Stomach (tissue), 9 donors: ENCODE results near the gene ZSCAN5B. TPM values are rescaled to one million over a fixed set of nuclear protein-coding genes. Genes with fewer than 3 reads are reported as not detected.
"Not testable (repeated sequence)": the region's sequence is repeated elsewhere in the genome, so short reads cannot be mapped to it uniquely, and the experiment has no call there.

Experiments
- DNase-seq, 2 donors: peaks; one replicate each; pipeline versions ENCODE4 v3.0.0 to v3.0.0-alpha.2; 2013 to 2019
- H3K27ac ChIP-seq, 5 donors: fragments of 200-600 bp in 4 of 5; sonication (generic) in 4 of 5; one replicate each; pipeline ENCODE4 v1.5.1; 2013 to 2019; ENCODE audit warnings: mild to moderate bottlenecking in 1 of 5, moderate library complexity in 1 of 5
- H3K27me3 ChIP-seq, 3 donors: fragments of 200-600 bp; sonication (generic); one replicate each; pipeline ENCODE4 v1.5.1; 2017 to 2019; ENCODE audit warnings: mixed run types in 1 of 3
- H3K36me3 ChIP-seq, 4 donors: fragments of 200-600 bp; sonication (generic); 1 replicate in 3 of 4; 2 replicates in 1 of 4; pipeline ENCODE4 v1.5.1; 2016 to 2019
- H3K4me1 ChIP-seq, 4 donors: fragments of 200-600 bp; sonication (generic); one replicate each; pipeline ENCODE4 v1.5.1; 2016 to 2019
- H3K4me3 ChIP-seq, 4 donors: fragments of 200-600 bp; sonication (generic) in 3 of 4; one replicate each; pipeline ENCODE4 v1.5.1; 2016 to 2019; ENCODE audit warnings: mild to moderate bottlenecking in 1 of 4
- H3K9me3 ChIP-seq, 4 donors: fragments of 200-600 bp; sonication (generic); one replicate each; pipeline ENCODE4 v1.5.1; 2016 to 2019
- CTCF ChIP-seq, 7 experiments: fragments of 450-650 bp in 4 of 7; fragments of 200-600 bp in 3 of 7; sonication (generic) in 3 of 7; IDR thresholded peaks; one replicate each; pipeline ENCODE4 v1.5.1; 2016 to 2019; ENCODE audit warnings: antibody characterized with exemption in 7 of 7, control low read depth in 2 of 7, mild to moderate bottlenecking in 1 of 7
- EP300 ChIP-seq: sonication (generic); formaldehyde crosslinking; IDR thresholded peaks from one replicate; pipeline ENCODE4 v1.6.1; 2017; ENCODE audit warnings: antibody characterized with exemption
- POLR2A ChIP-seq, 4 donors: fragments of 450-650 bp; IDR thresholded peaks; one replicate each; pipeline ENCODE4 v1.6.1; 2016; ENCODE audit warnings: antibody characterized with exemption in 4 of 4, control low read depth in 2 of 4, mild to moderate bottlenecking in 1 of 4, moderate library complexity in 1 of 4
- POLR2AphosphoS5 ChIP-seq, 3 donors: sonication (generic); formaldehyde crosslinking; IDR thresholded peaks; one replicate each; pipeline ENCODE4 v1.6.1; 2016; ENCODE audit warnings: antibody characterized with exemption in 3 of 3
- WGBS, 5 donors: extraction: QIAGEN DNeasy Blood & Tissue Kit in 3 of 5; methylation state at CpG; one replicate each; pipeline versions ENCODE4 v1.1.5 to v1.1.7; 2013 to 2018; 5-methylcytosine and 5-hydroxymethylcytosine counted together
- intact Hi-C: fragments of 100-400 bp; cut with DNase I; formaldehyde crosslinking; loops from one replicate; pipeline ENCODE4 v1.15.1; 2023; ENCODE audit warnings: low total_unique reads
- polyA plus RNA-seq, 3 donors: library from polyadenylated mRNA; stranded (reverse); fragments of 200-250 nt; gene quantifications; one replicate each; pipeline ENCODE4 v1.2.3, GENCODE V29; 2013
- total RNA-seq, 5 donors: library from RNA; depleted of rRNA; stranded (reverse); fragments of >200 nt; gene quantifications; one replicate each; pipeline versions ENCODE4 v1.1.0 to v1.2.3, GENCODE V29; 2014 to 2016
- donor health status: healthy with polysubstance abuse.
- donor health status: Bipolar disorder and iron deficiency.
- donor health status: healthy.

The ZSCAN5B gene
- total and polyA plus RNA-seq, 8 donors = not detected

DNA sequence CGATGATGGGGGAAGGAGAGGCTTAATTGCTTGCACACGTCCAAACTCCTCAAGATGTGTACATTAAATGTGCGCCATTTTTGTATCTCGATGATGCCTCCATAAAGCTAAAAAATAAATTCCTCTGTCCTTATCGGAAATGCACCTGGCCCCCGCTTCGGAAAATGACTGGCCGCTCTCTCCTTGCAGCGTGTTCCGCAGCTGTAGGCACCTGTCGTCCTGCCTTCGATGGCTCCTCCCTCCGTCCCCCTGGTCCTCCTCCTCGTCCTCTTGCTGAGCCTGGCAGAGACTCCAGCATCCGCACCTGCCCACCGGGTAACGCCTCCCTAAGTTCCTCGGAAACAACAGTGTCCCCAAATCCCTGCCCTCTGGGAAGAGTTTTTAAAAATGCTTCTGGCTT lies 20.7 kb downstream of the ZSCAN5B start:
- intact Hi-C loops = no loop called here
- Histone ChIP-seq H3K36me3 (no peaks in the 10 kb centered on the region), H3K4me1 (peaks cover 0 to 2% (median under 1%) of the 10 kb centered on the region in 4 donors), H3K4me3 (no peak overlapping the region), H3K9me3 (no peaks in the 10 kb centered on the region), H3K27me3 (peaks cover 3 to 53% (median 8%) of the 10 kb centered on the region in 3 donors), H3K27ac (no peak overlapping the region)
- DNase-seq = no peak
- 59 to 81% (median 72%) methylated on average over 17 to 18 of the region's 18 CpGs for WGBS, 5 donors
- TF ChIP-seq POLR2AphosphoS5 (IDR thresholded peaks at IDR 0.05) (no peak), CTCF (IDR thresholded peaks at IDR 0.05) (no peak), EP300 (no peak), POLR2A (IDR thresholded peaks at IDR 0.05) (no peak)

GRCh38 chr19:56176310-56176709 lies 21.3 kb downstream of the ZSCAN5B start:
- intact Hi-C loops, H3K4me3 ChIP-seq, H3K4me1 ChIP-seq, H3K36me3 ChIP-seq, H3K9me3 ChIP-seq, H3K27ac ChIP-seq, DNase-seq: not testable (repeated sequence)
- WGBS, 5 donors = 0 to 82% (median 55%) methylated on average over 1 to 9 of the region's 11 CpGs
- peaks cover 3 to 49% (median 8%) of the 10 kb centered on the region in 3 donors for H3K27me3 ChIP-seq

GRCh38 chr19:56175861-56176307 lies 21.7 kb downstream of the ZSCAN5B start, which contains the start of gene GALP:
GALP (plus strand) TSS chr19:56176008; CDS start chr19:56177109, 1,101 bp downstream.
- WGBS, 5 donors = 12 to 52% (median 46%) methylated on average over 5 to 15 of the region's 15 CpGs
- DNase-seq, intact Hi-C loops, H3K27ac ChIP-seq, H3K4me3 ChIP-seq, H3K36me3 ChIP-seq, H3K9me3 ChIP-seq, H3K4me1 ChIP-seq: not testable (repeated sequence)
- H3K27me3 ChIP-seq = peaks cover 3 to 49% (median 8%) of the 10 kb centered on the region in 3 donors

DNA sequence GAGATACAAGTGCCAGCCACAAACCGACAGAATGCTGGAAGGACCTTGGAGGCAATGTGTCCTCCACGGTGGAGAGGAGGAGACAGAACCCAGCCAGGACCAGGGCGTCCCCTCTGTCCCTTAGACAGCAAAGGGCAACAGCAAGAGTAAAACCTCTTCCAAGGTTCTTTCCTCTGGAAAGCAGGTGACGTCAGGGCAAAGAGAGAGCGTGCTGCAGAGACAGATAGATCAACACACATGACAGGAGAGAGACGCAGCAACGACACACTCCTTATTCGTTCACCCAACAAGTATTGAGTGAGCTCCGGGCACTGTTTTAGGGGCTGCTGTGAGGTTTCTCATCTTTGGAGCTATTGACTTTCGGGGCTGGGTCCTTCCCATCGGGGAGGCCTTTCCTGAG lies 23.0 kb downstream of the ZSCAN5B start:
- Histone ChIP-seq H3K36me3 (no peaks in the 10 kb centered on the region), H3K4me3 (no peak overlapping the region), H3K27ac (no peak overlapping the region), H3K9me3 (no peaks in the 10 kb centered on the region), H3K27me3 (peaks cover 3 to 49% (median 8%) of the 10 kb centered on the region in 3 donors), H3K4me1 (peaks cover 0 to 7% (median 3%) of the 10 kb centered on the region in 4 donors)
- TF ChIP-seq POLR2AphosphoS5 (IDR thresholded peaks at IDR 0.05) = no peak
- TF ChIP-seq EP300 = no peak
- no peak for TF ChIP-seq CTCF (IDR thresholded peaks at IDR 0.05)
- TF ChIP-seq POLR2A (IDR thresholded peaks at IDR 0.05) = no peak
- no peak for DNase-seq
- intact Hi-C loops = loop anchor here (5.0 kb wide), 1 partner anchor 97 kb away; no protein-coding TSS in a partner anchor
- 33 to 48% (median 36%) methylated on average over 11 of the region's 11 CpGs for WGBS, 5 donors

- TF ChIP-seq POLR2AphosphoS5 (IDR thresholded peaks at IDR 0.05) (no peak), POLR2A (IDR thresholded peaks at IDR 0.05) (no peak), CTCF (IDR thresholded peaks at IDR 0.05) (no peak), EP300 (no peak)
- H3K4me1 ChIP-seq = peaks cover 0 to 7% (median 3%) of the 10 kb centered on the region in 4 donors
- WGBS, 5 donors = 9 to 19% (median 11%) methylated on average over 8 to 9 of the region's 9 CpGs
- H3K4me3 ChIP-seq = no peak overlapping the region
- intact Hi-C loops = loop anchor here (5.0 kb wide), 1 partner anchor 97 kb away; no protein-coding TSS in a partner anchor
- no peak overlapping the region for H3K27ac ChIP-seq
- H3K27me3 ChIP-seq = peaks cover 3 to 49% (median 8%) of the 10 kb centered on the region in 3 donors
- no peaks in the 10 kb centered on the region for H3K36me3 ChIP-seq
- DNase-seq = no peak
- no peaks in the 10 kb centered on the region for H3K9me3 ChIP-seq
Observed at GRCh38 chr19:56174086-56174485, 23.5 kb downstream of the ZSCAN5B start.
